B cell (primary cell): ENCODE data around the gene TERB1.

Source experiments
- EZH2 ChIP-seq: IDR thresholded peaks from 2 replicates; pipeline ENCODE4 v1.6.1; 2012; ENCODE audit warnings: borderline replicate concordance, low read depth, mild to moderate bottlenecking, moderate library complexity, low read length; ENCODE audit not compliant: insufficient read depth, poor library complexity, severe bottlenecking
- TF ChIP-seq, protein P1 (sequence below): fragments of 200-600 bp; IDR thresholded peaks from one replicate; pipeline ENCODE4 v1.8.0; 2022; ENCODE audit warnings: antibody characterized with exemption, mild to moderate bottlenecking

DNA sequence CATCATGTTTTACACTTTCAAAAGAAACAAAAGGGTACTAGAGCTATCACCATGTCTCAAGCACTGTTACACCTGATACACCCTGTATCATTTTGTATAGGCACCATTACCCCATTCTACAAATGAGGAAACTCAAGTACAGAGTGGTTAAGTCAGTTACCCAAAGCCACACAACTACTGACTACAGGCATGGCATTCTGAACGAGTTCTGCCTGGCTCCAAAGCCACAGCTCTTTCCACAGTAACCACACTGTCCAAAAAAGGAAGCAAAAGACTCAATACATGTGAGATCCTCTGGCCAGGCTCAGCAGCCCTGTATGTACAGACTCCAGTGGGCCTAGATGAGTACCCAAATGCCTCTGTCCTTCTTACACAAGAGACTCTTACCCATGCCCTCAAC lies 54.7 kb downstream of the TERB1 start:
- TF ChIP-seq EZH2: no peak
- TF ChIP-seq, protein P1, sequence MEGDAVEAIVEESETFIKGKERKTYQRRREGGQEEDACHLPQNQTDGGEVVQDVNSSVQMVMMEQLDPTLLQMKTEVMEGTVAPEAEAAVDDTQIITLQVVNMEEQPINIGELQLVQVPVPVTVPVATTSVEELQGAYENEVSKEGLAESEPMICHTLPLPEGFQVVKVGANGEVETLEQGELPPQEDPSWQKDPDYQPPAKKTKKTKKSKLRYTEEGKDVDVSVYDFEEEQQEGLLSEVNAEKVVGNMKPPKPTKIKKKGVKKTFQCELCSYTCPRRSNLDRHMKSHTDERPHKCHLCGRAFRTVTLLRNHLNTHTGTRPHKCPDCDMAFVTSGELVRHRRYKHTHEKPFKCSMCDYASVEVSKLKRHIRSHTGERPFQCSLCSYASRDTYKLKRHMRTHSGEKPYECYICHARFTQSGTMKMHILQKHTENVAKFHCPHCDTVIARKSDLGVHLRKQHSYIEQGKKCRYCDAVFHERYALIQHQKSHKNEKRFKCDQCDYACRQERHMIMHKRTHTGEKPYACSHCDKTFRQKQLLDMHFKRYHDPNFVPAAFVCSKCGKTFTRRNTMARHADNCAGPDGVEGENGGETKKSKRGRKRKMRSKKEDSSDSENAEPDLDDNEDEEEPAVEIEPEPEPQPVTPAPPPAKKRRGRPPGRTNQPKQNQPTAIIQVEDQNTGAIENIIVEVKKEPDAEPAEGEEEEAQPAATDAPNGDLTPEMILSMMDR: no peak
